ENCODE results near the gene AP4E1. TPM values are rescaled to one million over a fixed set of nuclear protein-coding genes. Genes with fewer than 3 reads are reported as not detected.

AP4E1 gene
- total and polyA plus RNA-seq, 2 of the 8 experiments (the other 6 are each of a cell fraction or from before 2014, with no cell fraction given) = 1.4 to 10.9 TPM

DNA sequence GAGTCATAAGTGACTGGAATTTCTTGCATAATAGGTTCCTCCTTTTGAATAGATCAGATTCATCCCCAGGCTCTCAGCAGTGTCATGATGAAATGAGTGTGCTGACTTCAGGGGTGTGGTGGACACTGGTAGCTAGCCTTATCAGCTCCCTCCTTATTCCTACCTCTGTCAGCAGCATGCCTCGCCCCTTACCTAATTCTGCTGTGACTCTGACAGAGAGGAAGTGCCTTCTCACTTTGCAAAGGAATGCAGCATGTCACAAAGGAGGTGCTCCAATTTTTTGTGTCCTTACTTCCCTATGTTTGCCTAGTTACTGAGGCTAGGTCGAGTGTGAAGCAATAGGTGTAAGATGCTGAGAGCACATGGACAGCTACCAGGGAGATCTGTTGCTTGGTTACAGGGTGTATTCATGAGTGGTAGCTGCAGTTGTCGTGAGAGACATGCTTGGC, 95.6 kb downstream of the AP4E1 start:
- no peaks in the 10 kb centered on the region for H3K9me3 ChIP-seq (ENCODE audit: insufficient read depth in 2 of 2, low read depth in 1 of 2, low read length in 1 of 2)
- no peak overlapping the region for H3K18ac ChIP-seq (ENCODE audit: extremely low read depth, low read length)
- H4K8ac ChIP-seq (ENCODE audit: extremely low read depth, insufficient read depth, low read length) = no peak overlapping the region
- no peak overlapping the region for H3K4me2 ChIP-seq (ENCODE audit: insufficient read depth in 1 of 2, low read depth in 2 of 2, low read length in 2 of 2)
- WGBS, 2 experiments (ENCODE audit: extremely low coverage in 1 of 2, insufficient coverage in 1 of 2, insufficient read length in 1 of 2, insufficient replicate concordance in 2 of 2, low coverage in 1 of 2, low lambda C conversion rate in 2 of 2, missing lambda C conversion rate in 1 of 2) = 70% methylated on average over 3 of the region's 3 CpGs; no CpG with 5 or more reads in 1 of the 2 experiments
- no peak overlapping the region for H2BK5ac ChIP-seq (ENCODE audit: low read depth, low read length)
- H4K91ac ChIP-seq (replicated peaks; ENCODE audit: insufficient read length, low read length) = no peak overlapping the region
- no peak overlapping the region for H2BK12ac ChIP-seq (ENCODE audit: low read depth, low read length)
- no peak overlapping the region for H2BK15ac ChIP-seq (ENCODE audit: low read length)
- H3K36me3 ChIP-seq (ENCODE audit: control insufficient read depth in 2 of 4, insufficient read depth in 4 of 4, low read length in 3 of 4) = peaks cover 0 to 5% (median 0%) of the 10 kb centered on the region in 4 experiments; a peak in 2 of 8 replicates
- H3K79me1 ChIP-seq (ENCODE audit: low read depth, low read length) = no peaks in the 10 kb centered on the region
- no peak overlapping the region for H3K9ac ChIP-seq (replicated peaks in 1 of 4; ENCODE audit: extremely low read depth in 1 of 4, low read depth in 3 of 4, low read length in 3 of 4)
- no peaks in the 10 kb centered on the region for H3K23me2 ChIP-seq (ENCODE audit: low read depth, low read length)
- no peak overlapping the region for H3K14ac ChIP-seq (ENCODE audit: insufficient read length)
- ChIA-PET CTCF (ENCODE audit: partially characterized antibody) (interaction anchor here (0.9 to 1.3 kb wide), 2 partner anchors 159 to 188 kb away, joined by 3 read pairs; no protein-coding TSS in a partner anchor), POLR2A (ENCODE audit: partially characterized antibody) (no interaction called here)
- no peak overlapping the region for H3K56ac ChIP-seq (replicated peaks; ENCODE audit: insufficient read length, low read depth, low read length)
- no peak overlapping the region for H4K5ac ChIP-seq (ENCODE audit: insufficient read length, low read depth, low read length)
- H4K20me1 ChIP-seq (replicated peaks in 1 of 2; ENCODE audit: control insufficient read depth in 1 of 2, insufficient read depth in 2 of 2, low read length in 2 of 2) = no peaks in the 10 kb centered on the region
- H3K27me3 ChIP-seq (replicated peaks in 1 of 4; ENCODE audit: control insufficient read depth in 3 of 4, extremely low read depth in 1 of 4, insufficient read depth in 3 of 4, low read length in 3 of 4) = no peaks in the 10 kb centered on the region
- H2AK5ac ChIP-seq (ENCODE audit: low read depth, low read length) = no peak overlapping the region
- H2AFZ ChIP-seq (ENCODE audit: low read length) = no peak overlapping the region
- no peak overlapping the region for H2BK20ac ChIP-seq (ENCODE audit: low read length)
- FAIRE-seq (no peak), DNase-seq (ENCODE audit: low read depth in 1 of 2, low spot score in 2 of 2) (peak in 1 of 2 experiments; percentile 7)
- H3K79me2 ChIP-seq (ENCODE audit: control insufficient read depth in 1 of 2, insufficient read depth in 2 of 2, low read length in 2 of 2) = no peaks in the 10 kb centered on the region
- no peak overlapping the region for H3K23ac ChIP-seq (ENCODE audit: insufficient read length)
- H3K27ac ChIP-seq (ENCODE audit: low read depth, low read length) = no peak overlapping the region
- no peak overlapping the region for H3K4me3 ChIP-seq (ENCODE audit: extremely low read depth in 1 of 4, insufficient read depth in 2 of 4, low read depth in 3 of 4, low read length in 4 of 4)
- TF ChIP-seq BACH1 (IDR thresholded peaks at IDR 0.05; ENCODE audit: low read length) (no peak), CEBPB (IDR thresholded peaks at IDR 0.05; ENCODE audit: low read depth, low read length) (peak; percentile 72; the same call in 1 of the 2 replicates), GTF2F1 (IDR thresholded peaks at IDR 0.05; ENCODE audit: borderline replicate concordance, low read depth, low read length) (no peak), SRF (IDR thresholded peaks at IDR 0.05; ENCODE audit: low read depth, low read length) (no peak)
- H3K4ac ChIP-seq (replicated peaks; ENCODE audit: insufficient read length, low read depth, low read length) = no peak overlapping the region
- peaks cover 0 to 5% (median 0%) of the 10 kb centered on the region in 4 experiments; a peak in 1 of 7 replicates for H3K4me1 ChIP-seq (replicated peaks in 1 of 4; ENCODE audit: control insufficient read depth in 3 of 4, insufficient read depth in 4 of 4, low read length in 3 of 4)
- no peak overlapping the region for H2BK120ac ChIP-seq (replicated peaks; ENCODE audit: low read depth, low read length)
